RCC 7860 (cell line): ENCODE data around the gene TLR9.
"Not testable (repeated sequence)": the region's sequence is repeated elsewhere in the genome, so short reads cannot be mapped to it uniquely, and the experiment has no call there.

ENCODE experiments used
- DNase-seq: peaks from one replicate; pipeline ENCODE4 v3.0.0-alpha.2; 2015; ENCODE audit warnings: low spot score
- FAIRE-seq: peaks from 2 replicates; lab custom pipeline; 2012; peaks lifted over from hg19 to GRCh38; lab: Jason Lieb, UNC

Gene TLR9

GRCh38 chr3:52196977-52197376 lies 28.5 kb downstream of the TLR9 start:
- DNase-seq (no peak), FAIRE-seq (no peak)

GRCh38 chr3:52195823-52196331 lies 29.6 kb downstream of the TLR9 start:
- DNase-seq = no peak
- FAIRE-seq = no peak

GRCh38 chr3:52195291-52195597 lies 30.2 kb downstream of the TLR9 start:
- FAIRE-seq (no peak), DNase-seq (no peak)

- FAIRE-seq = no peak
- DNase-seq = no peak
These were observed 30.8 kb downstream of the TLR9 start for GRCh38 chr3:52194485-52195290.

GRCh38 chr3:52193065-52193464 lies 32.4 kb downstream of the TLR9 start:
- FAIRE-seq (no peak), DNase-seq (peak; percentile 45)

GRCh38 chr3:52191663-52192062 lies 33.8 kb downstream of the TLR9 start:
- DNase-seq = no peak
- no peak for FAIRE-seq

GRCh38 chr3:52190294-52191074 lies 35.0 kb downstream of the TLR9 start:
- FAIRE-seq = no peak
- no peak for DNase-seq

- FAIRE-seq (no peak), DNase-seq (no peak)
These were observed 36.9 kb downstream of the TLR9 start for GRCh38 chr3:52188556-52188955.

GRCh38 chr3:52186729-52187128 lies 38.7 kb downstream of the TLR9 start:
- DNase-seq = no peak
- FAIRE-seq = no peak

GRCh38 chr3:52185837-52186236 lies 39.6 kb downstream of the TLR9 start:
- DNase-seq (no peak), FAIRE-seq (no peak)

- DNase-seq = no peak
- no peak for FAIRE-seq
These were observed 40.1 kb downstream of the TLR9 start for GRCh38 chr3:52185311-52185710.

- no peak for FAIRE-seq
These were observed 40.8 kb downstream of the TLR9 start for GRCh38 chr3:52184690-52185089.

GRCh38 chr3:52183786-52184445 lies 41.5 kb downstream of the TLR9 start:
- FAIRE-seq (no peak), DNase-seq (no peak)

More at GRCh38 chr3:52184690-52185089, 40.8 kb downstream of the TLR9 start:
- no peak for DNase-seq

GRCh38 chr3:52182691-52183090 lies 42.8 kb downstream of the TLR9 start:
- no peak for FAIRE-seq
- no peak for DNase-seq

- no peak for FAIRE-seq
- no peak for DNase-seq
These were observed 43.2 kb downstream of the TLR9 start for GRCh38 chr3:52182196-52182595.

GRCh38 chr3:52181543-52181942 lies 43.9 kb downstream of the TLR9 start:
- no peak for DNase-seq
- FAIRE-seq = no peak

GRCh38 chr3:52178537-52178936 lies 46.9 kb downstream of the TLR9 start:
- no peak for DNase-seq
- FAIRE-seq = no peak

GRCh38 chr3:52178126-52178525 lies 47.3 kb downstream of the TLR9 start:
- DNase-seq, FAIRE-seq: not testable (repeated sequence)

GRCh38 chr3:52177701-52178042 lies 47.8 kb downstream of the TLR9 start:
- FAIRE-seq (no peak), DNase-seq (no peak)

- DNase-seq (no peak), FAIRE-seq (no peak)
These were observed 48.3 kb downstream of the TLR9 start for GRCh38 chr3:52176951-52177700.

- FAIRE-seq = no peak
- no peak for DNase-seq
These were observed 49.2 kb downstream of the TLR9 start for GRCh38 chr3:52176180-52176752.
